Measurements from ENCODE around the gene DCLK2.

DNA sequence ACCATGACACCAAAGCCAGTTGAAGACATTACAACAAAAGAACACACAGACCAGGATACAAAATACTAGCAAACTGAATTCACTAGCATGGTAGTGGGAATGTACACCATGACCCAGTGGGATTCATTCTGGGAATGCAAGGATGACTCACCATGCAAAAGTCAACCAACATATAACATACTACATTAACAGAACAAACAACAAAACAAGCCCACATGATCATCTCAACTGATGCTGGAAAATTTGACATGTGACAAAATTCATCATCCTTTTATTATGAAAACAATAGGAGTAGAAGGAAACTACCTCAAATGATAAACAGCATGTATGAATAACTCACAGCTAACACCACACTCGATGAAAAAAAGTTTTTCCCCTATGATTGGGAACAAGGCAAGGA lies 190.2 kb downstream of the DCLK2 start:
- no peak for TF ChIP-seq SP1 (IDR thresholded peaks at IDR 0.05)
- no peak for TF ChIP-seq FOXM1 (IDR thresholded peaks at IDR 0.05; ENCODE audit: borderline replicate concordance)
- TF ChIP-seq LEF1 (IDR thresholded peaks at IDR 0.05; ENCODE audit: borderline replicate concordance) = no peak
- TF ChIP-seq SUZ12 (IDR thresholded peaks at IDR 0.05) = no peak
- no peak for TF ChIP-seq FOXA1 (IDR thresholded peaks at IDR 0.05)
- TF ChIP-seq BHLHE40 (IDR thresholded peaks at IDR 0.05; ENCODE audit: borderline replicate concordance) = no peak
- TF ChIP-seq FOXK2 (IDR thresholded peaks at IDR 0.05) = no peak
- no peak for TF ChIP-seq HDGF (IDR thresholded peaks at IDR 0.05; ENCODE audit: borderline replicate concordance)
- TF ChIP-seq, protein P1, sequence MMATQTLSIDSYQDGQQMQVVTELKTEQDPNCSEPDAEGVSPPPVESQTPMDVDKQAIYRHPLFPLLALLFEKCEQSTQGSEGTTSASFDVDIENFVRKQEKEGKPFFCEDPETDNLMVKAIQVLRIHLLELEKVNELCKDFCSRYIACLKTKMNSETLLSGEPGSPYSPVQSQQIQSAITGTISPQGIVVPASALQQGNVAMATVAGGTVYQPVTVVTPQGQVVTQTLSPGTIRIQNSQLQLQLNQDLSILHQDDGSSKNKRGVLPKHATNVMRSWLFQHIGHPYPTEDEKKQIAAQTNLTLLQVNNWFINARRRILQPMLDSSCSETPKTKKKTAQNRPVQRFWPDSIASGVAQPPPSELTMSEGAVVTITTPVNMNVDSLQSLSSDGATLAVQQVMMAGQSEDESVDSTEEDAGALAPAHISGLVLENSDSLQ (IDR thresholded peaks at IDR 0.05) = no peak

Data from HEK293T (cell line).